Mesenchymal stem cell (in vitro differentiated cells and primary cell): ENCODE measurements around the gene R3HCC1L. TPM values are rescaled to one million over a fixed set of nuclear protein-coding genes. Genes with fewer than 3 reads are reported as not detected.

ENCODE experiments used
- DNase-seq: peaks from one replicate; pipeline ENCODE4 v3.0.0-alpha.2; 2013
- H2AFZ ChIP-seq: one replicate; pipeline ENCODE4 v1.6.1; 2013; ENCODE audit warnings: low read depth, mild to moderate bottlenecking, control low read depth, inconsistent platforms, low read length, moderate library complexity
- H2AK5ac ChIP-seq: 2 replicates; pipeline ENCODE4 v1.6.1; 2013; ENCODE audit warnings: low read length, moderate library complexity, mild to moderate bottlenecking, inconsistent platforms; ENCODE audit not compliant: severe bottlenecking
- H2BK120ac ChIP-seq: one replicate; pipeline ENCODE4 v1.6.1; 2013; ENCODE audit warnings: low read depth, mild to moderate bottlenecking, inconsistent platforms, low read length, moderate library complexity
- H2BK12ac ChIP-seq, 2 experiments: one replicate each; pipeline ENCODE4 v1.6.1; 2013; ENCODE audit warnings: inconsistent platforms in 2 of 2, low read length in 2 of 2, mild to moderate bottlenecking in 2 of 2, moderate library complexity in 2 of 2, control low read depth in 1 of 2
- H2BK15ac ChIP-seq: one replicate; pipeline ENCODE4 v1.6.1; 2013; ENCODE audit warnings: mild to moderate bottlenecking, low read depth, inconsistent platforms; ENCODE audit not compliant: poor library complexity, severe bottlenecking
- H2BK5ac ChIP-seq: 2 replicates; pipeline ENCODE4 v1.6.1; 2013; ENCODE audit warnings: low read depth, mild to moderate bottlenecking, low read length, control low read depth, inconsistent platforms; ENCODE audit not compliant: poor library complexity, severe bottlenecking
- H3K14ac ChIP-seq, 2 experiments: one replicate each; pipeline ENCODE4 v1.6.1; 2013; ENCODE audit warnings: inconsistent platforms in 2 of 2, low read length in 2 of 2, control low read depth in 1 of 2, mild to moderate bottlenecking in 1 of 2, moderate library complexity in 1 of 2
- H3K18ac ChIP-seq, 2 experiments: one replicate each; pipeline ENCODE4 v1.6.1; 2013; ENCODE audit warnings: inconsistent platforms in 2 of 2, low read length in 2 of 2, control low read depth in 1 of 2, low read depth in 1 of 2, mild to moderate bottlenecking in 1 of 2
- H3K23ac ChIP-seq, 2 experiments: one replicate each; pipeline ENCODE4 v1.6.1; 2013; ENCODE audit warnings: inconsistent platforms in 2 of 2, low read length in 2 of 2, mild to moderate bottlenecking in 2 of 2, moderate library complexity in 2 of 2, control low read depth in 1 of 2
- H3K27ac ChIP-seq: 2 replicates; pipeline ENCODE4 v1.5.1; 2013; ENCODE audit warnings: mild to moderate bottlenecking, moderate library complexity, low read length, control low read depth, inconsistent platforms; ENCODE audit not compliant: poor library complexity, severe bottlenecking
- H3K27me3 ChIP-seq, 2 experiments: 2 replicates each; pipeline versions ENCODE4 v1.6.1 to v1.7.0; 2013; ENCODE audit warnings: low read length in 2 of 2, mild to moderate bottlenecking in 2 of 2, moderate library complexity in 2 of 2, control low read depth in 1 of 2, inconsistent platforms in 1 of 2; ENCODE audit not compliant: control insufficient read depth in 1 of 2, insufficient read depth in 1 of 2
- H3K36me3 ChIP-seq, 2 experiments: 2 replicates each; pipeline versions ENCODE4 v1.6.1 to v1.7.0; 2013; ENCODE audit warnings: low read length in 2 of 2, control low read depth in 1 of 2, inconsistent platforms in 1 of 2, low read depth in 1 of 2, mild to moderate bottlenecking in 1 of 2; ENCODE audit not compliant: insufficient read depth in 2 of 2, control insufficient read depth in 1 of 2
- H3K4ac ChIP-seq, 2 experiments: one replicate each; pipeline ENCODE4 v1.6.1; 2013; ENCODE audit warnings: inconsistent platforms in 2 of 2, low read length in 2 of 2, mild to moderate bottlenecking in 2 of 2, moderate library complexity in 2 of 2, control low read depth in 1 of 2, low read depth in 1 of 2
- H3K4me1 ChIP-seq: 2 replicates; pipeline ENCODE4 v1.6.1; 2013; ENCODE audit warnings: low read depth, low read length, control low read depth; ENCODE audit not compliant: control insufficient read depth, insufficient read depth
- H3K4me2 ChIP-seq: 2 replicates; pipeline ENCODE4 v1.6.1; 2013; ENCODE audit warnings: low read length, mild to moderate bottlenecking, inconsistent platforms; ENCODE audit not compliant: poor library complexity, severe bottlenecking
- H3K4me3 ChIP-seq, 2 experiments: 2 replicates each; pipeline versions ENCODE4 v1.5.1 to v1.7.0; 2013; ENCODE audit warnings: low read length in 2 of 2, mild to moderate bottlenecking in 2 of 2, control low read depth in 1 of 2, low read depth in 1 of 2; ENCODE audit not compliant: insufficient read depth in 1 of 2
- H3K79me1 ChIP-seq: replicated peaks from 2 replicates; pipeline ENCODE4 v1.6.1; 2013; ENCODE audit warnings: mild to moderate bottlenecking, control low read depth, low read length, inconsistent platforms; ENCODE audit not compliant: poor library complexity, severe bottlenecking
- H3K9ac ChIP-seq: 2 replicates; pipeline ENCODE4 v1.7.0; 2013; ENCODE audit warnings: mild to moderate bottlenecking, low read length, moderate library complexity
- H3K9me3 ChIP-seq: 2 replicates; pipeline ENCODE4 v1.7.0; 2013; ENCODE audit warnings: mild to moderate bottlenecking, low read length; ENCODE audit not compliant: control insufficient read depth
- H4K8ac ChIP-seq: one replicate; pipeline ENCODE4 v1.6.1; 2013; ENCODE audit warnings: inconsistent platforms, mild to moderate bottlenecking, low read length, moderate library complexity
- H4K91ac ChIP-seq: one replicate; pipeline ENCODE4 v1.6.1; 2013; ENCODE audit warnings: mild to moderate bottlenecking, low read length, inconsistent platforms
- WGBS: methylation state at CpG from one replicate; pipeline ENCODE4 v1.1.7; 2013; ENCODE audit warnings: mixed read lengths; 5-methylcytosine and 5-hydroxymethylcytosine counted together
- polyA plus RNA-seq, 2 experiments: library from polyadenylated mRNA; stranded (reverse); fragments of 200-250 nt; gene quantifications; one replicate each; pipeline ENCODE4 v1.2.3, GENCODE V29; 2013

R3HCC1L gene
- 9.3 TPM for polyA plus RNA-seq (2013, experiment 1 of 2)
- 10.4 TPM for polyA plus RNA-seq (2013, experiment 2 of 2)

DNA sequence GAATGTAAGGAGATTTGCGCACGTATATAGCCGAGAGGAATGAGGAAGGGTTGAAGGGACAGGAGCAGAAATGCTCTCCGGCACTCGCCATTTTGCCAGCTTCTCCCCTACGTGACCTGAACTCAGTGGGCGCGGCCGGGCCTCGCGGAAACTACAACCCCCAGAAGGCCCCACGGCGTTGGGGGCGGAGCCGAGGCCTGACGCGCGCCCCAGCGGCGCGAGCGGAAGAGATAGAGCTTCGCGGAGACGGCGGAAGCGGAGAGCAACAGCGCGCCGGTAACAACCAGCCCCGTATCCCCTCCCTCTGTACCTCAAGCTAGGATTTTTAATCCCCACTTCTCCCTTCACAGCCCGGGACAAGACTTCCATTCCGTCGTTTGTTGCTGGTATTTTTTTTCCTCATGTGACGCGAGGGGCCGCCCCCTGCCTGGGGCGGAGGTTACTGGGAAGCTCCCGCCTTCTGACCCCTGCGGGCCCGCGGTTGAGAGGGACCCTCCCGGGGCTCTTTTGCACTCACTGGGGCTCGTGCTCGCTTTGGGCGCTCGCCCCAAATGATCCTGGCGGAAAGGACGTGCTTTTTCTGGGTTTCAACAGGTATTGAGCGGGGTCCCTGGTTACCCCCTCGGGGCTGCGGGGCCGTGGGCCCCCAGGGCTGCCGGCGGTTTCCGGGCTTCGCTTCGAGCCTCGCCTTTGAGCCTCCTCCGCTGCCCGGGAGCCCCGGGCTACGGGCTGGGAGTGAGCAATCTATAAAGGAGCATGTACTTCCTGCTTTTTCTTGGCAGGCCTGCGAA is at the start of gene R3HCC1L:
R3HCC1L (plus strand) TSS at position 227 of the 791 bp plus-strand sequence. CDS start 73,458 bp downstream, outside the sequence.
- Histone ChIP-seq H2AFZ (peak within 1 kb of the TSS; percentile 19), H3K4me3 (peak within 1 kb of the TSS; percentile 67 to 90), H4K8ac (peak within 1 kb of the TSS; percentile 52), H3K79me1 (peaks cover 2% of the 10 kb centered on the region), H2BK120ac (no peak within 1 kb of the TSS), H3K9me3 (no peaks in the 10 kb centered on the region), H3K4me2 (peak within 1 kb of the TSS; percentile 76), H4K91ac (no peak within 1 kb of the TSS), H3K27me3 (no peaks in the 10 kb centered on the region), H2BK5ac (peak within 1 kb of the TSS; percentile 15), H3K18ac (peak within 1 kb of the TSS; percentile 18 to 27), H3K4me1 (peaks cover 3% of the 10 kb centered on the region), H2BK15ac (no peak within 1 kb of the TSS), H2BK12ac (no peak within 1 kb of the TSS), H3K27ac (peak within 1 kb of the TSS; percentile 62), H3K4ac (peak within 1 kb of the TSS in 1 of 2 experiments; percentile 84), H3K36me3 (no peaks in the 10 kb centered on the region), H3K23ac (peak within 1 kb of the TSS in 1 of 2 experiments; percentile 93), H3K9ac (peak within 1 kb of the TSS; percentile 97), H3K14ac (no peak within 1 kb of the TSS), H2AK5ac (no peak within 1 kb of the TSS)
- DNase-seq = peak; percentile 87
- 2% methylated on average over 63 of the region's 64 CpGs for WGBS

DNA sequence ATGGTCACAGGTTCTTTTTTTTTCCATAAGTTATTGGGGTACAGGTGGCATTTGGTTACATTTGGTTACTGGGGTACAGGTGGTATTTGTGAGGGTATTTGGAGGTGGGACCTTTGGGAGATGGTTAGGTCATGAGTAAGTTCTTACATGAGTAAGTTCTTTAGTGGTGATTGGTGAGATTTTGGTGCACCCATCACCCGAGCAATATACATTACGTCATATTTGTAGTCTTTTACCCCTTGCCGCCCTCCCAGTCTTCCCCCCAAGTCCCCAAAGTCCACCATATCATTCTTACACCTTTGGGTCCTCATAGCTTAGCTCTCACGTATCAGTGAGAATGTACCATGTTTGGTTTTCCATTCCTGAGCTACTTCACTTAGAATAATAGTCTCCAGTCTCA is 49.2 kb upstream of the R3HCC1L start:
- Histone ChIP-seq H3K18ac (no peak overlapping the region), H2BK15ac (no peak overlapping the region), H3K9me3 (no peaks in the 10 kb centered on the region), H3K14ac (no peak overlapping the region), H3K36me3 (no peaks in the 10 kb centered on the region), H2BK5ac (no peak overlapping the region), H3K79me1 (no peaks in the 10 kb centered on the region), H4K8ac (no peak overlapping the region), H3K27me3 (peaks cover 17 to 37% of the 10 kb centered on the region in 2 experiments), H2AFZ (no peak overlapping the region), H2AK5ac (no peak overlapping the region), H3K4me3 (no peak overlapping the region), H3K23ac (no peak overlapping the region), H3K4me2 (no peak overlapping the region), H3K4ac (no peak overlapping the region), H4K91ac (no peak overlapping the region), H3K27ac (no peak overlapping the region), H2BK120ac (no peak overlapping the region), H3K9ac (no peak overlapping the region), H2BK12ac (no peak overlapping the region), H3K4me1 (peaks cover 2% of the 10 kb centered on the region)
- 71% methylated on average over 4 of the region's 4 CpGs for WGBS
- no peak for DNase-seq

DNA sequence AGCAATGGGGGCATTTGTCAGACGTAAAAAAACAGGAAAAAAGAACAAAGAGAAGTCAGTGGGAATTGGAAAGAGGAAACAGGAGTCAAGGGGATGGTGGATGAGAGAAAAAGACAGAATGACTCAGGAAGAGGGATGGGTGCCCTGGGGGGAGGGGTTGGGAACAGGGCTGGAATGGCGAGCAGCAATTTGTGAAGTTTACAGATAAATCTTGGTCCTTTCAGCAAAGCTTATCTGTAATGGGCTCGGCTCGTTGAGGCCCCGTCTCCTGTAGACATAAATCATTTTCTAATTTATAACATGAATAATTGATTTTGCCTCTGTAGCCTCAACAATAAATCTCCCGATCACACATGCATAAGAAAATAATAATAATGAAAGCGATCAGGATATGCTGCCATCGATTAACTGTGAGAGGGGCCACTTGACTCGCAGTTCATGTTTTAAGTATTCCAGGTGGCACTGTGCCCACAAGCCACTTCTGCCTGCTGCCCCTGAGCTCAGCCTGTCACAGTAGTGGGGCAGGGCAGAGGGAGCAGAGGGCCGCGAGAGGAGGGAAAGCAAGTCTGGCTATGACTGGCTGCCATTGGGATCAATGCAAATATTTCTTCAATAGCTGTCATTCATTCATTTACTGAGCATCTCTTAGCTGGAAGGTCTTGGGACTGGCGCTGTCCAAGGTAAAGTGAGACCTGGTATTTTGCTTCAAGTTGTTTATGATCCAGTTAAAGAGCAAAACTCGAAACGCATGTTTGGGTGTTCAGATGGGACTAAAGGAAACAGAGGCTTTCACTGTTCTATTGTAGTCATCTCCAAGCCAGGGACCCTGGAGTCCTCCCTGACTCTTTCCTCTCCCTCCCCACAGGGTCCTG is 47.4 kb upstream of the R3HCC1L start:
- peak; percentile 1 for DNase-seq

More for the DNA sequence above, 47.4 kb upstream of the R3HCC1L start:
- no peak overlapping the region for H4K8ac ChIP-seq
- no peak overlapping the region for H2BK5ac ChIP-seq
- no peaks in the 10 kb centered on the region for H3K36me3 ChIP-seq
- no peak overlapping the region for H3K23ac ChIP-seq
- H3K14ac ChIP-seq = no peak overlapping the region
- H2BK12ac ChIP-seq = no peak overlapping the region
- H3K79me1 ChIP-seq = no peaks in the 10 kb centered on the region
- H4K91ac ChIP-seq = no peak overlapping the region
- H3K9me3 ChIP-seq = no peaks in the 10 kb centered on the region
- no peak overlapping the region for H3K4me2 ChIP-seq
- H2AFZ ChIP-seq = no peak overlapping the region
- H3K9ac ChIP-seq = no peak overlapping the region
- no peak overlapping the region for H3K4me3 ChIP-seq
- no peaks in the 10 kb centered on the region for H3K4me1 ChIP-seq
- H3K27me3 ChIP-seq = peaks cover 11 to 34% of the 10 kb centered on the region in 2 experiments
- WGBS = 72% methylated on average over 10 of the region's 14 CpGs
- H3K18ac ChIP-seq = no peak overlapping the region
- no peak overlapping the region for H3K4ac ChIP-seq
- no peak overlapping the region for H2BK15ac ChIP-seq
- H3K27ac ChIP-seq = no peak overlapping the region
- no peak overlapping the region for H2AK5ac ChIP-seq
- no peak overlapping the region for H2BK120ac ChIP-seq
